Measurements from ENCODE around the gene KIF5C. TPM values are rescaled to one million over a fixed set of nuclear protein-coding genes. Genes with fewer than 3 reads are reported as not detected.

The KIF5C gene
- total RNA-seq, 1 donor from 2014 or later = 24.3 TPM

DNA sequence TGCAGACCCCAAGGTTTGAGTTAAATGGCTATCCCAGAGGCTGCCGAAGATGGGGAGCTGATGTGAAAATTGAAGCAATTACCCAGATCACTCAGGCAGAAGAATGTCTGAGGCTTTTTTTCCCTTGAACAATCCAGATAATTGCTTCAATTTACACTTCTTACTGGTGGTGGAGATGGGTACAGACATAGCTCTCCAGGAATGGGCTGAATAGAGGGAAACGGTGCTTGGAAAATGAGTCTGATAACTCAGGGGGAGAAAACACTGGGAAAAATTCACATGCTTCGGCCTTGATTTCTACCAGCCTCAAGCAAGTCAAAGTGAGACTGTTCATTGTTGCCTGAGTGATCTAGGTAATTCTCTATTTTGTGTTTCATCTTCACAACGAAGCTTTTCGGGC lies 9.5 kb upstream of the KIF5C start:
- Histone ChIP-seq H3K27ac (ENCODE audit: low read depth, low read length) (no peak overlapping the region), H3K4me2 (ENCODE audit: low read length) (no peak overlapping the region), H3K9ac (ENCODE audit: low read length) (no peak overlapping the region), H3K4me1 (ENCODE audit: insufficient read depth, low read length) (no peaks in the 10 kb centered on the region), H3K79me2 (ENCODE audit: insufficient read depth, low read length) (no peaks in the 10 kb centered on the region), H3K36me3 (ENCODE audit: insufficient read depth, low read length) (no peaks in the 10 kb centered on the region), H2AFZ (ENCODE audit: low read depth, low read length) (no peak overlapping the region), H3K9me3 (ENCODE audit: insufficient read depth, low read depth, low read length) (no peaks in the 10 kb centered on the region), H4K20me1 (ENCODE audit: insufficient read depth, low read length) (no peaks in the 10 kb centered on the region), H3K27me3 (ENCODE audit: insufficient read depth, low read length) (no peaks in the 10 kb centered on the region), H3K4me3 (ENCODE audit: insufficient read depth, low read depth, low read length) (no peak overlapping the region)
- Mint-ChIP-seq H3K4me1 (ENCODE audit: low read depth, unreplicated experiment) (no peaks in the 10 kb centered on the region), H3K27ac (ENCODE audit: unreplicated experiment) (no peak overlapping the region), H3K36me3 (ENCODE audit: low read depth, unreplicated experiment) (no peaks in the 10 kb centered on the region), H3K27me3 (ENCODE audit: low read depth, unreplicated experiment) (peaks cover 17% of the 10 kb centered on the region), H3K4me3 (ENCODE audit: unreplicated experiment) (no peak overlapping the region), H3K9me3 (ENCODE audit: unreplicated experiment) (peaks cover 4% of the 10 kb centered on the region)
- TF ChIP-seq, protein P1, sequence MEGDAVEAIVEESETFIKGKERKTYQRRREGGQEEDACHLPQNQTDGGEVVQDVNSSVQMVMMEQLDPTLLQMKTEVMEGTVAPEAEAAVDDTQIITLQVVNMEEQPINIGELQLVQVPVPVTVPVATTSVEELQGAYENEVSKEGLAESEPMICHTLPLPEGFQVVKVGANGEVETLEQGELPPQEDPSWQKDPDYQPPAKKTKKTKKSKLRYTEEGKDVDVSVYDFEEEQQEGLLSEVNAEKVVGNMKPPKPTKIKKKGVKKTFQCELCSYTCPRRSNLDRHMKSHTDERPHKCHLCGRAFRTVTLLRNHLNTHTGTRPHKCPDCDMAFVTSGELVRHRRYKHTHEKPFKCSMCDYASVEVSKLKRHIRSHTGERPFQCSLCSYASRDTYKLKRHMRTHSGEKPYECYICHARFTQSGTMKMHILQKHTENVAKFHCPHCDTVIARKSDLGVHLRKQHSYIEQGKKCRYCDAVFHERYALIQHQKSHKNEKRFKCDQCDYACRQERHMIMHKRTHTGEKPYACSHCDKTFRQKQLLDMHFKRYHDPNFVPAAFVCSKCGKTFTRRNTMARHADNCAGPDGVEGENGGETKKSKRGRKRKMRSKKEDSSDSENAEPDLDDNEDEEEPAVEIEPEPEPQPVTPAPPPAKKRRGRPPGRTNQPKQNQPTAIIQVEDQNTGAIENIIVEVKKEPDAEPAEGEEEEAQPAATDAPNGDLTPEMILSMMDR (IDR thresholded peaks at IDR 0.05; ENCODE audit: insufficient read depth, low read depth, low read length) = no peak
- TF ChIP-seq EZH2 (IDR thresholded peaks at IDR 0.05; ENCODE audit: insufficient read depth, low read length) = no peak
- FAIRE-seq = no peak
- no peak for DNase-seq (ENCODE audit: low read depth)

DNA sequence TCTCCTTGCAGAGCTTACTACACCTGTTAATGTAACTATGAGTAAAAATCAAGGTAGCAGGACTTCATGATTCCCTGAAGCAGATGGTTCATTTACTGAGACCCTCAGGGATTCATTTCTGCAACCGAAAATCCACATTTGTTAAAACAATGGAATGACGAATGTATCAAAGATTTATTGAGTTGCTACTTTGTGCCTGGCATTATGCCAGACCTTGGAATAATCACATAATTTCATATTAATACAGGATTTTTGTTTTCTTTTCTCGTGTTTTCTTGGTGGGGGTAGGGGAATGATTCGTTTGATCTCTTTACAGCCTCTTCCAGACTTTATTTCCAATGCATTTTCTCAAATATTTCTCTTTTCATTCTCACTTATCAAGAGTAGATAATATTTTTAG lies 8.9 kb upstream of the KIF5C start:
- Mint-ChIP-seq H3K27ac (ENCODE audit: unreplicated experiment) (no peak overlapping the region), H3K36me3 (ENCODE audit: low read depth, unreplicated experiment) (no peaks in the 10 kb centered on the region), H3K27me3 (ENCODE audit: low read depth, unreplicated experiment) (peaks cover 17% of the 10 kb centered on the region), H3K9me3 (ENCODE audit: unreplicated experiment) (peaks cover 4% of the 10 kb centered on the region), H3K4me3 (ENCODE audit: unreplicated experiment) (no peak overlapping the region), H3K4me1 (ENCODE audit: low read depth, unreplicated experiment) (no peaks in the 10 kb centered on the region)
- FAIRE-seq = no peak
- TF ChIP-seq, protein P1 (IDR thresholded peaks at IDR 0.05; ENCODE audit: insufficient read depth, low read depth, low read length) = no peak
- no peak for TF ChIP-seq EZH2 (IDR thresholded peaks at IDR 0.05; ENCODE audit: insufficient read depth, low read length)
- H3K4me3 ChIP-seq (ENCODE audit: insufficient read depth, low read depth, low read length) = no peak overlapping the region
- H3K9me3 ChIP-seq (ENCODE audit: insufficient read depth, low read depth, low read length) = no peaks in the 10 kb centered on the region
- no peak overlapping the region for H2AFZ ChIP-seq (ENCODE audit: low read depth, low read length)
- H4K20me1 ChIP-seq (ENCODE audit: insufficient read depth, low read length) = no peaks in the 10 kb centered on the region
- H3K27me3 ChIP-seq (ENCODE audit: insufficient read depth, low read length) = no peaks in the 10 kb centered on the region
- H3K27ac ChIP-seq (ENCODE audit: low read depth, low read length) = no peak overlapping the region
- H3K79me2 ChIP-seq (ENCODE audit: insufficient read depth, low read length) = no peaks in the 10 kb centered on the region
- H3K9ac ChIP-seq (ENCODE audit: low read length) = no peak overlapping the region
- DNase-seq (ENCODE audit: low read depth) = no peak
- H3K36me3 ChIP-seq (ENCODE audit: insufficient read depth, low read length) = no peaks in the 10 kb centered on the region
- no peaks in the 10 kb centered on the region for H3K4me1 ChIP-seq (ENCODE audit: insufficient read depth, low read length)
- no peak overlapping the region for H3K4me2 ChIP-seq (ENCODE audit: low read length)

DNA sequence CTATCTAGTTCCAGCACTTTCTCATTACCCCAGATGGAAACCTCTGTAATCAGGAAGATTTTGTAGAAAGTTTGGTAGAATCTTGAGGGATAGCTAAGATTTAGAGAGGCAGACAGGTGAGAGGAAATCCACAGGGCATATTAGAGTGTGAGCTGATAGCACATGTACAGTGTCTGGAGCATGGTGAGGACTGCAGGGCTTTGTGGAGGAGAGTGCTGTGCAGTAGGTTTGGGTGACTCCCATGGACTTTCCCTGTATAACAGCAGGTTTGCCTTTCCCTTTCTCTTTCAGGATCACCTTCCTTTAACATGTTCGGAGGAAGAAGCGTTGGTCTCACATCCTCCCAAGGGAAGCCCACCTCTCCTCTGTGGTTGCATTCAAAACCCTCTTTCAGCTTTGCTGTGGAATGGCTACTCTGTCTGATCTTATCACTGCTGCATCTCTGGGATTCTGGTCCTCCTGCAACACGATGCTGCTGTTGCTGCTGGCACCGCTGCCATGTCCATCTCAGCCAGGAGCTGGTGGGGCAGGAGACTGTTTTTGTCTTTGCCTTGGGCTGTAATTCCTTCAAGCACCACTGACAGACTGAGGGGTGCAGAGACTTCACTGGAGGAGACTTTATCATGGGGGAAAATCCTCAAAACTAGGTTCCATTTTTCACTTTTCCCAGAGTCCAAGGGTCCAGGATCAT lies 7.8 kb upstream of the KIF5C start:
- H3K27me3 Mint-ChIP-seq (ENCODE audit: low read depth, unreplicated experiment) = peaks cover 17% of the 10 kb centered on the region

More for the DNA sequence above, 7.8 kb upstream of the KIF5C start:
- Histone ChIP-seq H3K36me3 (ENCODE audit: insufficient read depth, low read length) (no peaks in the 10 kb centered on the region), H3K79me2 (ENCODE audit: insufficient read depth, low read length) (no peaks in the 10 kb centered on the region), H2AFZ (ENCODE audit: low read depth, low read length) (no peak overlapping the region), H3K9me3 (ENCODE audit: insufficient read depth, low read depth, low read length) (no peaks in the 10 kb centered on the region), H3K27me3 (ENCODE audit: insufficient read depth, low read length) (no peaks in the 10 kb centered on the region), H3K27ac (ENCODE audit: low read depth, low read length) (no peak overlapping the region), H3K4me2 (ENCODE audit: low read length) (no peak overlapping the region), H4K20me1 (ENCODE audit: insufficient read depth, low read length) (no peaks in the 10 kb centered on the region), H3K4me1 (ENCODE audit: insufficient read depth, low read length) (no peaks in the 10 kb centered on the region), H3K4me3 (ENCODE audit: insufficient read depth, low read depth, low read length) (no peak overlapping the region), H3K9ac (ENCODE audit: low read length) (no peak overlapping the region)
- no peaks in the 10 kb centered on the region for H3K36me3 Mint-ChIP-seq (ENCODE audit: low read depth, unreplicated experiment)
- peaks cover 4% of the 10 kb centered on the region for H3K9me3 Mint-ChIP-seq (ENCODE audit: unreplicated experiment)
- TF ChIP-seq, protein P1 (IDR thresholded peaks at IDR 0.05; ENCODE audit: insufficient read depth, low read depth, low read length) = no peak
- no peak for TF ChIP-seq EZH2 (IDR thresholded peaks at IDR 0.05; ENCODE audit: insufficient read depth, low read length)
- FAIRE-seq = no peak
- H3K4me3 Mint-ChIP-seq (ENCODE audit: unreplicated experiment) = no peak overlapping the region
- H3K27ac Mint-ChIP-seq (ENCODE audit: unreplicated experiment) = no peak overlapping the region
- no peak for DNase-seq (ENCODE audit: low read depth)
- H3K4me1 Mint-ChIP-seq (ENCODE audit: low read depth, unreplicated experiment) = no peaks in the 10 kb centered on the region

Data from astrocyte (in vitro differentiated cells and primary cell).